SHP77 treated with DMSO at 0.1 percent for 48 hours (cell line): ENCODE data around the gene XPNPEP2.
"Not testable (repeated sequence)": the region's sequence is repeated elsewhere in the genome, so short reads cannot be mapped to it uniquely, and the experiment has no call there.

ENCODE experiments used
- DNase-seq: peaks from one replicate; lab custom pipeline; 2025; lab: John Stamatoyannopoulos, UW

XPNPEP2 gene

GRCh38 chrX:129719931-129720530 lies 18.7 kb upstream of the XPNPEP2 start:
- DNase-seq = no peak

GRCh38 chrX:129720741-129721140 lies 18.0 kb upstream of the XPNPEP2 start:
- no peak for DNase-seq

- no peak for DNase-seq
Observed at GRCh38 chrX:129721414-129721813, 17.4 kb upstream of the XPNPEP2 start.

GRCh38 chrX:129721870-129722269 lies 16.9 kb upstream of the XPNPEP2 start:
- DNase-seq = no peak

DNA sequence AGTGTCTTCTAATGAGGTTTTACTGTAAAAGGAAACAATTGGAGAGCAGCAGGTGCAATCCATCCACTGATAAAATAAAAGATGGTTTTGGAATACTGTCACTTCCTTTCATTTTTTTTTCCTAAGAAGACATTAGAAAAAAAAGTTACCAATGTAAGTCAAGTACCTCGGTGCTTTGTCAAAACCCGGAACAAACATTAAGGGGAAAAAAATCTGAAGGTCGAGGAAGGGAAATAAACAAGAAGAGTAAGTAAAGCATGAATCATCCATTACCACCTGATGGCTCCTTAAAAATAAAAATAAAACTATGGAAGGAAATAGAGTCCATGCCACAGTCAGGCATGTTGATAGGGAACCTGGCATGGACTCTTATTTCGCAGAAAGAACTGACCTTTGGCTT lies 15.3 kb upstream of the XPNPEP2 start:
- no peak for DNase-seq

- no peak for DNase-seq
Observed at GRCh38 chrX:129724754-129725153, 14.0 kb upstream of the XPNPEP2 start.

DNA sequence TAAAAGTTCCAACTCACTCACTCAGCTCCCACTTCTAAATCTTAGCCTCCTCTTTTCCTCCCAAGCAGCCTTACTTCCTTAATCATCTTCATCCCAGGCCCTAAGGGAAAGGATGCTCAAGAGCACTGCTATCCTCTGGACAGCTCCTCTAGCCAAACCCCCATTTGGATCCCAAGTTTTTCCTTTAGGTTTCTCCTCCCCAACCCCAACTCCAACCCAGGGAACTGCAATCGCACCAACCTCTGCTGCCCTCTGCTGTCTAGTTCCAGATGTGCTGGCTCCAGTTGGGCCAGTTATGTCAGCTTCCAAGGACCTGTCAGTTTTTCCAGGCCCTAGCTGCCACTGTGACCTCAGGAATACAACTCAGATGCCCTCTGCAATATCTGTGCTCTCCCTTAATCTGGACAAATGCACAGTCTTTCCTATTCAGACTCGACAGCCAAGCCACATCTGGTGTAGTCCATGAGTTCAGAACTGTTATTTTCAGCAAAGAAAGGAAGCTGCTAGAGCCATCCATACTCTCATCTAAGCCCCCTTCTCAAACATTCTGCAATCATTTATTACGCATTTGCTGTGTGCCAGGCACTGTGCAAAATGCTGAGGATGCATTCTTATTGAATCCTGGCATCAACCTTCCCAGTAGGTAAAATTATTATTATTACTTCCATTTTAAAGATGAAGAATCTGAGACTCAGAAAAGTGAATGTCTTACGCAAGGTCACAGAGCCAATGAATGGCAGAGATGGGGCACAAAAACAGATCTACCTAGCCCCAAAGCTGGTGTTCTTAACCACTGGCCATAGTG lies 12.3 kb upstream of the XPNPEP2 start:
- DNase-seq = no peak

DNA sequence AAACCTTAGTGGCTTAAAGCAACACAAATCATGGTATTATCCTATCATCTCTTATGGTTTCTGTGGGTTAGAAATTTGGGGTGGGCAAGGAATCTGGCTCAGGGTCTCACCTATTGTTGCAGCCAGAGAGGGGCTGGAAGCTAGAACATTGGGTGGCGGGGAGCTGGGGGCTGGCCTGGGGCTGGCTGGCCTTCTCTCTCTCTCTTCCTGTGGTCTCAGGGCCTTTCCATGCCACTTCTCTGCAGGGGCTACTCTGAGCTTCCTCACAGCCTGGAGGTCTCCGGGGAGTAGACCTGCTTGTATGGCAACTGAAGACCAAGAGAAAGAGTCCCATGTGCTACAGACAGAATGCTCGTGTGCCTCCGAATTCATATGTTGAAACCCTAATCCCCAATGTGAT lies 10.7 kb upstream of the XPNPEP2 start:
- no peak for DNase-seq

DNA sequence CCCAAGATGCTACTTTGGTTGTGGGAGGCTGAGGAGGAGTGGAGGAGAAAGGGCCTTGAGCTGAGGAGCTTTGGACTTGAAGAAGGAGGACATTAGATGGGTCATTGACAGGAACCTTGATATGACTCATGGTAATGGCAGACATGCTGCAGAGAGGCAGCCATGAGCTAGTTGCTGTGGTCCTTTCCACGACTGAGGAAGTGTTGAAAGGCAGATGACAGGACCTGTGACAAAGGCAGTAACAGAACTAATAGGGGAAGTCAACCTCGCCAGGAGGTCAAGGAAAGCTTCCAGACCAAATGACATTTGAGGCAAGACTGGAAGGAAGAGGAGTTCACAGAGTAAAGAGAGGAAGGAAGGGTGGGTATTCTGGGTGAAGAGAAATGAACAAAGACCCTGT lies 7.6 kb upstream of the XPNPEP2 start:
- no peak for DNase-seq

- no peak for DNase-seq
Observed at GRCh38 chrX:129732857-129733256, 5.9 kb upstream of the XPNPEP2 start.

DNA sequence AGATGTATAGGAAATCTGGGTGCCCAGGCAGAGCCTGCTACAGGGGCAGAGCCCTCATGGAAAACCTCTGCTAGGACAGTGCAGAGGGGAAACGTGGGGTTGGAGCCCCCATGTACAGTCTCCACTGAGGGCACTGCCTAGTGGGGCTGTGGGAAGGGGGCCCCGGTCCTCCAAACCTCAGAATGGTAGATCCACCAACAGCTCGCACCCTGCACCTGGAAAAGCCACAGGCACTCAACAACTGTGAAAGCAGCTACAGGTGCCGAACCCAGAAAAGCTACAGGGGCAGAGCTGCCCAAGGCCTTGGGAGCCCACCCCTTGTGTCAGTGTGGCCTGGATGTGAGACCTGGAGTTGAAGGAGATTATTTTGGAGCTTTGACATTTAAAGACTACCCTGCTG lies 5.4 kb upstream of the XPNPEP2 start:
- DNase-seq = no peak

DNA sequence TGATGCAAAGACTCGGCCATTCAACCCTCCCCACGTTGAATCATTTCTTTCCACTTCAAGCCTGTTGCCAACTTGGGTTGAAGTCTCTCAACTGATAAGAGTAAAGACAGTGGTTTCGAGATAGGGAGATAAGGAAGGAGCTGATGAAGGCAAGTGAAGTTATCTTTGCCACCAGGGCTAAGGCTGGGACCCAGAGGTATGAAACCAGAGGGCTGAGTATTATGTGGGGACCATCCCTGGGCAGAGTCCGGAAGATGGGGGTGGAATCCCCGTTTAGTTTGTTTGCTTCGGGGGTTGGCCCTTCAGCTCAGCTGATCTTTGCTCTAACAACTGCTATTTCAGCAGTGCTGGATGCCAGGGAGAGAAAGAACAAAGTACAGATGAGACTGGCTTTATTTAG lies 2.3 kb upstream of the XPNPEP2 start:
- no peak for DNase-seq

DNA sequence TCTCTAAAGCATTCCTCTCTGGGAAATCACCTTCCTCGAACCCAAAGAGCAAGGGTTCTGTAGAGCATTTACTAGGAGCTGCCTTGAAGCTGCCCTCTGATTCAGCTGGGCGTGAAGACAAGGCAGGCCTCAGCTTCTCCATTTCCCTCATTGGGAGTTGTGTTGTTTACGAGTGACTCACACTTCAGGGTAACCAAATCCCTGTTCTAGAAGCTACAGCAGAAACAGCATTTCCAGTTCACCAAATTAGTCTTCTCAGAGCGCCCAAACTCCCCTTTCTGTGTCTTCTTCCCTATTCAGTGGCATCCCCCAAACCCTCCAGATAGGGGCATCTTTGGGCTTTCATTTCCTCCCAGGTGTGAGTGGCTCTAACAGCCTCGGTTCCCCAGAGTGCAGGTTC lies 863 bp upstream of the XPNPEP2 start:
- DNase-seq = no peak

- DNase-seq = no peak
Observed at GRCh38 chrX:129739578-129739977, 799 bp downstream of the XPNPEP2 start.

DNA sequence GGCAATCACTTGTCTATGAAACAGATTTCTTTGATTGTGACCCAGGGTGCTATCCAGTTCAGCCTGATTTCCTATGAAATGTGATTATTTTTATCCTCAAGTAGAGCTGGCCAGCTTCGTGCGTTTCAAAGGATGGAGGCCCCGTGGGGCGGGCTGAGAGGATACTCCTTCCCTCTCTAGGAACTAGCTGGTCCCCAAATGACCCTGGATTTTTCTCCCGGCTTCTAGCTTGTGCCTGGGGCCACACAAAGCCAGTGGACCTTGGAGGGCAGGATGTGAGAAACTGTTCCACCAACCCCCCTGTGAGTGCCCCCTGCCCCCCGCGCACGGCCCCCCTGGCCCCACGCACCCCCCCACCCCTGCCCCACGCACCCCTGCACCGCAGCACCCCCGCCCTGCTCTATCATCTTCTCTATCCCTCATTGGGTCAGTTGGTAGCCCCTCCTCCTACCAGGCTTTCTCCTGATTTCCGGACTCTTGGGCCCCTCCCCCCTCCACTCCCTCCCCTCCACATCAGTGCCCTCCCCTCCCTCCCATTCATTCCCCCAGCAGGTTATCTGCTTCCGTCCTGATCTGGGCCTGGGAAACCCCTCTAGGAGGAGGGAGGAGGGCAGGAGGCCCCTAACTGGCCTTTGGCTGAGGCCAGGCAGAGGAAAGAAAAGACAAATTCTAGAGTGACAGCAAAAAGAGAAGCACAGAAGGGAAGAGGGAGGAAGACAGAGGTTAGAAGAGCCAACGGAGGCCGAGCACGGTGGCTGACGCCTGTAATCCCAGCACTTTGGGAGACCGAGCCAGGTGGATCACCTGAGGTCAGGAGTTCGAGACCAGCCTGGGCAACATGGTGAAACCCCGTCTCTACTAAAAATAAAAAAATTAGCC lies 3.3 kb downstream of the XPNPEP2 start:
- no peak for DNase-seq

DNA sequence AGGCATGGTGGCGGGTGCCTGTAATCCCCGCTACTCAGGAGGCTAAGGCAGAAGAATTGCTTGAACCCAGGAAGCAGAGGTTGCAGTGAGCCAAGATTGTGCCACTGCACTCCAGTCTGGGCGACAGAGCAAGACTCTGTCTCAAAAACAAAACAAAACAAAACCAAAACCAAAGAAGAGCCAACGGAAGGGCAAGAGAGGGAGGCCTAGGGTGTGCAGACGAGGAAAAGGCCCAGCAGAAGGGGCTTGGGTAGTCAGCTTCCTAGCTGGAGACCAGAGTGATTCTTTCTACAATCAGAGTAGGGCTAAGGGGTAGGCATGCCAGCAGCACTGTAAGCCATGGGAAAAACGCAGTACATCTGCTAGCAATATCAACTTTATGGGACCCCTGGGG lies 4.0 kb downstream of the XPNPEP2 start:
- not testable (repeated sequence) for DNase-seq

DNA sequence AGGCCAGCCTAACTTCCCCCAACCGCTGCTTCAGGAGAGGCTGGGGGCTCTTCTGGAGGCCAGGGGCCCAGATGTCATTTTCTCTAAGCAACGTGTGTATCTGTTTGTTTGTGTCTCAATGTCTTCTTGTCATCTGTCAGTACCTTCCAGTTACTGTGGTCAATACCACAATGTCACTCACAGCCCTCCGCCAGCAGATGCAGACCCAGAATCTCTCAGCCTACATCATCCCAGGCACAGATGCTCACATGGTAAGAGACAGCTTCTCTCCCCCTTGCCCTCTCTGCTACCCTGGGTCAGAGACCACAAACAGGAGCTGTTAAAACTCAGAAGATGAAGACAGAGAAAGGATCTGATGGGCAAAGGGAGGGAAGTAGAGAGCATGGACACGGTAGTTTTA lies 5.0 kb downstream of the XPNPEP2 start:
- DNase-seq = no peak

- no peak for DNase-seq
Observed at GRCh38 chrX:129744861-129745321, 6.1 kb downstream of the XPNPEP2 start.

GRCh38 chrX:129746557-129747470 lies 8.0 kb downstream of the XPNPEP2 start:
- no peak for DNase-seq

DNA sequence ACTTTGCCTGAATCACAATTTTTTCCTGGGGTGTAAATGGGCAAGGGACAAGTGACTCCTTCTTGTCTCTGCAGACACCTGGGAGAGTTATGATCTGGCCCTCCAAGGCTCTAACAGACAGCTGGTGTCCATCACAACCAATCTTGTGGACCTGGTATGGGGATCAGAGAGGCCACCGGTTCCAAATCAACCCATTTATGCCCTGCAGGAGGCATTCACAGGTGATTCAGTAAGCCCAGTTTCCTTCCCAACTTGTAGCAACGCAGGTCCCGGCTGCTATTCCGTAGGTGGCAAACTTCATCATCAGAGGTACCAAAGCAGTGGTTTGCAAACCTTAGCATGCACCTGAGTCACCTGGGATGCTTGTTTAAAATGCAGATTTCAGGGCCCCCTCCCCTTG lies 8.8 kb downstream of the XPNPEP2 start:
- DNase-seq = no peak

- no peak for DNase-seq
Observed at GRCh38 chrX:129748305-129748704, 9.5 kb downstream of the XPNPEP2 start.

- DNase-seq = no peak
Observed at GRCh38 chrX:129749069-129749468, 10.3 kb downstream of the XPNPEP2 start.
